Transverse colon (tissue), 3 donors: ENCODE results near the gene CCDC83.
"Not testable (repeated sequence)": the region's sequence is repeated elsewhere in the genome, so short reads cannot be mapped to it uniquely, and the experiment has no call there.

Source experiments
- CTCF ChIP-seq, 5 experiments: fragments of 200-600 bp in 3 of 5; fragments of 450-650 bp in 2 of 5; sonication (generic) in 3 of 5; IDR thresholded peaks; 1 replicate in 2 of 5; 2 replicates in 3 of 5; pipeline ENCODE4 v1.5.1; 2016 to 2017; ENCODE audit warnings: antibody characterized with exemption in 5 of 5, inconsistent platforms in 3 of 5, mild to moderate bottlenecking in 2 of 5, moderate library complexity in 1 of 5
- EP300 ChIP-seq: sonication (generic); formaldehyde crosslinking; IDR thresholded peaks from one replicate; pipeline ENCODE4 v1.6.1; 2017; ENCODE audit warnings: antibody characterized with exemption, low read depth
- POLR2A ChIP-seq: fragments of 450-650 bp; IDR thresholded peaks from one replicate; pipeline ENCODE4 v1.6.1; 2016; ENCODE audit warnings: antibody characterized with exemption, mild to moderate bottlenecking, moderate library complexity

- not testable (repeated sequence) for TF ChIP-seq EP300; CTCF (IDR thresholded peaks at IDR 0.05); POLR2A
Measured at GRCh38 chr11:85952108-85952485, 96.9 kb downstream of the CCDC83 start.
